OCI-LY7 (cell line): ENCODE data around the gene GJB6. TPM values are rescaled to one million over a fixed set of nuclear protein-coding genes. Genes with fewer than 3 reads are reported as not detected.

Experiments
- BruUV-seq: library from RNA; stranded (reverse); fragments of 400-500 nt; replicated peaks from 2 replicates; lab custom pipeline; 2021; lab: Mats Ljungman, UMichigan
- CTCF ChIA-PET: fragments of 300-600 bp; sonication (Branson Sonifier 250); formaldehyde crosslinking; loops from one replicate; lab custom pipeline; 2022; ENCODE audit warnings: antibody characterized with exemption; ENCODE audit not compliant: unreplicated experiment; lab: Charles Lee
- POLR2A ChIA-PET: fragments of 300-600 bp; sonication (Branson Sonifier 250); formaldehyde crosslinking; loops from one replicate; lab custom pipeline; 2022; ENCODE audit warnings: antibody characterized with exemption; lab: Charles Lee
- DNase-seq: peaks from one replicate; pipeline ENCODE4 v3.0.0-alpha.2; 2015; ENCODE audit warnings: low spot score
- H2AFZ ChIP-seq: fragments of 200-600 bp; sonication (generic), shearing (Covaris generic); 2 replicates; pipeline ENCODE4 v1.6.1; 2014; ENCODE audit warnings: mild to moderate bottlenecking, antibody characterized with exemption, low read length, moderate library complexity
- H3K27ac ChIP-seq: fragments of 200-600 bp; sonication (generic); 2 replicates; pipeline ENCODE4 v1.5.1; 2014; ENCODE audit warnings: mixed run types, low read depth, mild to moderate bottlenecking, moderate library complexity, low read length, inconsistent platforms; ENCODE audit not compliant: poor library complexity, severe bottlenecking
- H3K36me3 ChIP-seq: fragments of 200-600 bp; sonication (generic); 2 replicates; pipeline ENCODE4 v1.6.1; 2014; ENCODE audit warnings: mild to moderate bottlenecking, antibody characterized with exemption, low read length, moderate library complexity, mixed read lengths; ENCODE audit not compliant: insufficient read depth
- H3K4me1 ChIP-seq: fragments of 200-600 bp; sonication (generic); 2 replicates; pipeline ENCODE4 v1.5.1; 2014; ENCODE audit warnings: mild to moderate bottlenecking, low read length; ENCODE audit not compliant: insufficient read depth, poor library complexity, severe bottlenecking
- H3K4me2 ChIP-seq: fragments of 200-600 bp; sonication (generic); 2 replicates; pipeline ENCODE4 v1.6.1; 2014; ENCODE audit warnings: mild to moderate bottlenecking, low read length
- H3K4me3 ChIP-seq: fragments of 200-600 bp; sonication (generic); 2 replicates; pipeline ENCODE4 v1.5.1; 2014; ENCODE audit warnings: mild to moderate bottlenecking, low read depth, low read length; ENCODE audit not compliant: poor library complexity, severe bottlenecking
- H3K79me2 ChIP-seq: fragments of 200-600 bp; sonication (generic); 2 replicates; pipeline ENCODE4 v1.6.1; 2016; ENCODE audit warnings: low read depth, mild to moderate bottlenecking, low read length, moderate library complexity, mixed read lengths; ENCODE audit not compliant: insufficient read depth
- H3K9me2 ChIP-seq: fragments of 200-600 bp; sonication (generic); 2 replicates; pipeline ENCODE4 v1.6.1; 2016; ENCODE audit warnings: mild to moderate bottlenecking, low read length, mixed read lengths; ENCODE audit not compliant: insufficient read depth
- H3K9me3 ChIP-seq: fragments of 200-600 bp; sonication (generic); 2 replicates; pipeline ENCODE4 v1.6.1; 2014; ENCODE audit warnings: mild to moderate bottlenecking, mixed run types, low read length, mixed read lengths
- H4K20me1 ChIP-seq: fragments of 200-600 bp; sonication (generic); 2 replicates; pipeline ENCODE4 v1.6.1; 2014; ENCODE audit warnings: mild to moderate bottlenecking, antibody characterized with exemption, low read length, moderate library complexity, mixed read lengths; ENCODE audit not compliant: insufficient read depth
- EZH2phosphoT487 ChIP-seq: fragments of 200-600 bp; sonication (generic); IDR thresholded peaks from 2 replicates; pipeline ENCODE4 v1.6.1; 2018; ENCODE audit warnings: low read depth, borderline replicate concordance, mild to moderate bottlenecking, mixed run types, antibody characterized with exemption, low read length, moderate library complexity, mixed read lengths
- intact Hi-C: fragments of 100-400 bp; cut with micrococcal nuclease; formaldehyde crosslinking; loops from one replicate; pipeline ENCODE4 v1.10.0; 2022; ENCODE audit not compliant: unreplicated experiment
- total RNA-seq, 2 experiments: library from RNA; depleted of rRNA in 1 of 2; stranded (reverse); fragments of >200 nt in 1 of 2; shearing (Covaris generic) in 1 of 2; gene quantifications; 2 replicates each; pipeline ENCODE4 v1.2.3, GENCODE V29; 2014 to 2022
- TF ChIP-seq, protein P1 (sequence below): fragments of 200-600 bp; sonication (generic); conservative IDR thresholded peaks from 2 replicates; pipeline ENCODE4 v1.5.1; 2014; ENCODE audit warnings: mild to moderate bottlenecking, antibody characterized with exemption, low read length, moderate library complexity, mixed read lengths

GJB6 gene
- total RNA-seq, 2 experiments from 2014 or later = not detected

DNA sequence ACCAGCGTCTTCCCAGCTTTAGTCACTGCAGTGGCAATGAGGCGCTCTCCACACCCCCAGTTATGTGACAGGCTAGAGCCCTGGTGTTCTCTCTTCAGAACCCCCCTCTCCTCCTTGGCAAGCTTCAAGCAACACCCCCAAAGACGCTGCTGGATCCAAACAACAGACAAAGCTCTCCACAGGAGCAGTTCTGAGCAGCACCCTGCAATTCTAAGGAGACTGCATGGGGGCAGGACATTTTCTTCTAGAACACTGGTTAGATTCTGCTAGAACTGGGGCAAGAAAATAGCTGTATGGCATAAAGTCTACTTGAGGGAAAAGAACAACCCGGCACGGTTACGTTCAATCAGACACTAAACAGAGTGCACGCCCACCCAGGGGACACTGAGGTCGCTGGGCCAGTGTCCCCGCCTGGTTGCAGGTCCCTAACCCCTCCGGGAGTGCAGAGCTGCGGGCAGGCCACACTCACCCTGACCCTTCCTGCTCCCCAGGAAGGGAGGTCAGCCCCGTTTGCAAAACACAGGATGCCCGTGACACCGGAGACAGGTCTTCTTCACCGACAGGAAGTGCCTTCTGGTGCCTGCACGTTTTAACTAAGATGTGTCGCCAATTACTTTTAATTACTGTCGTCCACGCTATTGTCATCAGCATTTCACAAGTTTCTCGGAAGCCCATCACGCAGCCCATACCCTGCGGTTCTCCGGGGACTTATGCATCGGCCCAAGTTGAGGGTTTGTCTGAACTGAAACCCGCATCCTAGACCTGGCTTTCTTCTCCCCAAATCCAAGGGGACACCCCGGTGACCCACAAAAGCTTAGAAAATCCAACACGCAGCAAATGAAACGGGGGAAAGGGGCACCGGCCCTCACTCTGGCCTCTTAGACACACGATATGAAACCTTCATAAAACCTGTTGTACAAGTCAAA, 943 bp downstream of the GJB6 start:
- H3K4me2 ChIP-seq = no peak overlapping the region
- intact Hi-C loops = no loop called here
- H2AFZ ChIP-seq = no peak overlapping the region
- no TSS peak for BruUV-seq
- TF ChIP-seq EZH2phosphoT487 = no peak
- TF ChIP-seq, protein P1, sequence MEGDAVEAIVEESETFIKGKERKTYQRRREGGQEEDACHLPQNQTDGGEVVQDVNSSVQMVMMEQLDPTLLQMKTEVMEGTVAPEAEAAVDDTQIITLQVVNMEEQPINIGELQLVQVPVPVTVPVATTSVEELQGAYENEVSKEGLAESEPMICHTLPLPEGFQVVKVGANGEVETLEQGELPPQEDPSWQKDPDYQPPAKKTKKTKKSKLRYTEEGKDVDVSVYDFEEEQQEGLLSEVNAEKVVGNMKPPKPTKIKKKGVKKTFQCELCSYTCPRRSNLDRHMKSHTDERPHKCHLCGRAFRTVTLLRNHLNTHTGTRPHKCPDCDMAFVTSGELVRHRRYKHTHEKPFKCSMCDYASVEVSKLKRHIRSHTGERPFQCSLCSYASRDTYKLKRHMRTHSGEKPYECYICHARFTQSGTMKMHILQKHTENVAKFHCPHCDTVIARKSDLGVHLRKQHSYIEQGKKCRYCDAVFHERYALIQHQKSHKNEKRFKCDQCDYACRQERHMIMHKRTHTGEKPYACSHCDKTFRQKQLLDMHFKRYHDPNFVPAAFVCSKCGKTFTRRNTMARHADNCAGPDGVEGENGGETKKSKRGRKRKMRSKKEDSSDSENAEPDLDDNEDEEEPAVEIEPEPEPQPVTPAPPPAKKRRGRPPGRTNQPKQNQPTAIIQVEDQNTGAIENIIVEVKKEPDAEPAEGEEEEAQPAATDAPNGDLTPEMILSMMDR = no peak
- ChIA-PET POLR2A (interaction anchor here (0.7 kb wide), 1 partner anchor 593 kb away, joined by 3 read pairs; no protein-coding TSS in a partner anchor), CTCF (no interaction called here)
- no peaks in the 10 kb centered on the region for H3K36me3 ChIP-seq
- H3K9me2 ChIP-seq = no peaks in the 10 kb centered on the region
- H3K27ac ChIP-seq = no peak overlapping the region
- H3K4me3 ChIP-seq = no peak overlapping the region
- H4K20me1 ChIP-seq = no peaks in the 10 kb centered on the region
- no peak for DNase-seq
- no peaks in the 10 kb centered on the region for H3K79me2 ChIP-seq
- no peaks in the 10 kb centered on the region for H3K4me1 ChIP-seq
- no peaks in the 10 kb centered on the region for H3K9me3 ChIP-seq

DNA sequence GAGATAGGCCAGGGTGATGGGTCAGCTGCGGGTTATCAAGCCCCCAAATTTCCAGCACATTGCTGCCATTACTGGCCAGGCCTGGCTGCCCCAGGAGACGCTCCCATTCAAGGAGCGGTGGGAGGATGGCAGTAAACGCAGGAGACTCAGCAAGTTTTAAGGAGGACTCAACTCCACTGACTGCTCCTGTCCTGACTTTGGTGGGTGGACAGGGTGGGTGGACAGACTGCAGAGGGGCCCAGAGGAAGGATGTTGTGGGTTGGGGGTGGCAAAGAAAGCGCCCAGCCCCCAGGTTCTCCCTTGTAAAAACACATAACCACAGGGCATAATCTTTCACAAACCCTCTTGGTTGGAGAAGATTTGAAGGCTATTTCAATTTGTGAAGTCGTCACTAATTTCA, 4.4 kb downstream of the GJB6 start:
- Histone ChIP-seq H3K9me2 (no peaks in the 10 kb centered on the region), H3K36me3 (no peaks in the 10 kb centered on the region), H3K4me1 (no peaks in the 10 kb centered on the region), H3K79me2 (no peaks in the 10 kb centered on the region), H4K20me1 (no peaks in the 10 kb centered on the region), H3K9me3 (no peaks in the 10 kb centered on the region), H3K4me2 (no peak overlapping the region), H3K27ac (no peak overlapping the region), H2AFZ (no peak overlapping the region), H3K4me3 (no peak overlapping the region)
- no peak for TF ChIP-seq EZH2phosphoT487
- TF ChIP-seq, protein P1 = no peak
- DNase-seq = no peak
- BruUV-seq = no TSS peak
- ChIA-PET POLR2A (interaction anchor here (0.5 to 0.6 kb wide), 2 partner anchors 13 to 519 kb away, joined by 3 to 4 read pairs; no protein-coding TSS in a partner anchor), CTCF (no interaction called here)
- intact Hi-C loops = no loop called here

DNA sequence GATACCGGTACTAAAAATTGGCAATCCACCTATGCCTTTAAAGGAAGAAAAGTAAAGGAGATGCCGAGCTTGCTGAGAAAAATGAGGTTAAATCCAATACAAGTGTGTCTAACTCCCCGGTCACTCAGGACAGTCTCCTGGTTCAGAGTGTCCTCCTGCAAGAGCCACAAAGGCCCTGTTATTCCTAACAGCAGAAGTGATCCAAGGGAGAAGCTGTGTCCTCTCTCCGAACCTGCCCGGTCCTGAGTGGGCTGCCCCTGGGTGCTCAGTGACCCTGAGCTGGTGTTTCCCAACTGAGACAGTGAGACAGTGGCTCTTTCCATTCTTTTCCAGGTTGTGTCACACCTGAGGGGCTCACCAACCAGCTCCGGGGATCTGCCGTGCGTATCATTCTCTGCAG, 4.8 kb downstream of the GJB6 start:
- Histone ChIP-seq H3K4me3 (no peak overlapping the region), H3K9me2 (no peaks in the 10 kb centered on the region), H3K4me1 (no peaks in the 10 kb centered on the region), H4K20me1 (no peaks in the 10 kb centered on the region), H3K36me3 (no peaks in the 10 kb centered on the region), H3K9me3 (no peaks in the 10 kb centered on the region), H3K79me2 (no peaks in the 10 kb centered on the region), H2AFZ (no peak overlapping the region), H3K27ac (no peak overlapping the region), H3K4me2 (no peak overlapping the region)
- TF ChIP-seq EZH2phosphoT487 = no peak
- TF ChIP-seq, protein P1 = no peak
- CTCF ChIA-PET = no interaction called here
- BruUV-seq = no TSS peak
- POLR2A ChIA-PET = interaction anchor here (0.5 to 0.6 kb wide), 2 partner anchors 13 to 518 kb away, joined by 3 to 4 read pairs; no protein-coding TSS in a partner anchor
- DNase-seq = no peak
- intact Hi-C loops = no loop called here
